GM19467 (cell line): ENCODE results near the gene POU5F1.

Source experiments
- ATAC-seq: cut with Tn5 transposase; IDR thresholded peaks from one replicate; pipeline ENCODE4 v1.9.1; 2021; ENCODE audit warnings: mild to moderate bottlenecking, moderate library complexity; ENCODE audit not compliant: unreplicated experiment

POU5F1 gene

GRCh38 chr6:31144296-31144969 is 26.0 kb downstream of the POU5F1 start:
- ATAC-seq: no peak

GRCh38 chr6:31143148-31143547 is 27.3 kb downstream of the POU5F1 start:
- ATAC-seq: no peak

GRCh38 chr6:31142361-31142761 is 28.1 kb downstream of the POU5F1 start:
- no peak for ATAC-seq

GRCh38 chr6:31140643-31141042 is 29.8 kb downstream of the POU5F1 start:
- no peak for ATAC-seq

GRCh38 chr6:31139599-31139998 is 30.9 kb downstream of the POU5F1 start:
- ATAC-seq: no peak

GRCh38 chr6:31138982-31139381 is 31.5 kb downstream of the POU5F1 start, which contains the start of gene PSORS1C2:
Gene PSORS1C2 (minus strand): TSS chr6:31139066. CDS start chr6:31139026, 40 bp downstream.
- ATAC-seq: no peak

- ATAC-seq: no peak
Observed at GRCh38 chr6:31135710-31136109, 34.8 kb downstream of the POU5F1 start.

GRCh38 chr6:31132806-31133205 is 37.7 kb downstream of the POU5F1 start:
- no peak for ATAC-seq

- ATAC-seq: no peak
Observed at GRCh38 chr6:31131595-31131994, 38.9 kb downstream of the POU5F1 start.

- ATAC-seq: no peak
Observed at GRCh38 chr6:31130751-31131150, 39.7 kb downstream of the POU5F1 start.

- no peak for ATAC-seq
Observed at GRCh38 chr6:31129130-31129529, 41.4 kb downstream of the POU5F1 start.

GRCh38 chr6:31128093-31128676 is 42.3 kb downstream of the POU5F1 start:
- no peak for ATAC-seq

GRCh38 chr6:31126396-31127175 is 43.9 kb downstream of the POU5F1 start:
- no peak for ATAC-seq

- ATAC-seq: no peak
Observed at GRCh38 chr6:31125586-31126363, 44.7 kb downstream of the POU5F1 start.

GRCh38 chr6:31125162-31125561 is 45.3 kb downstream of the POU5F1 start:
- no peak for ATAC-seq

- no peak for ATAC-seq
Observed at GRCh38 chr6:31122791-31123706, 47.4 kb downstream of the POU5F1 start.

GRCh38 chr6:31121131-31121790 is 49.2 kb downstream of the POU5F1 start:
- ATAC-seq: no peak

GRCh38 chr6:31120151-31120915 is 50.1 kb downstream of the POU5F1 start, which contains the start of gene CDSN:
Gene CDSN (minus strand): TSS chr6:31120446. CDS start chr6:31120419, 27 bp downstream.
- no peak for ATAC-seq

GRCh38 chr6:31118178-31118577 is 52.3 kb downstream of the POU5F1 start:
- ATAC-seq: no peak
